Osteoblast (primary cell): ENCODE results near the gene AUNIP. TPM values are rescaled to one million over a fixed set of nuclear protein-coding genes. Genes with fewer than 3 reads are reported as not detected.
"Not testable (repeated sequence)": the region's sequence is repeated elsewhere in the genome, so short reads cannot be mapped to it uniquely, and the experiment has no call there.

Source experiments
- DNase-seq: peaks from one replicate; pipeline ENCODE4 v3.0.0; 2011; ENCODE audit warnings: low spot score, mixed read lengths; ENCODE audit not compliant: insufficient read length; ENCODE audit errors: missing footprints
- H2AFZ ChIP-seq: 2 replicates; pipeline ENCODE4 v1.6.0; 2011; ENCODE audit warnings: mild to moderate bottlenecking, low read length
- H3K27ac ChIP-seq: 2 replicates; pipeline ENCODE4 v1.5.1; 2011; ENCODE audit warnings: mild to moderate bottlenecking, low read depth, low read length, moderate library complexity
- H3K27me3 ChIP-seq: 2 replicates; pipeline ENCODE4 v1.6.0; 2012; ENCODE audit warnings: mild to moderate bottlenecking, control low read depth, inconsistent platforms, low read length, moderate library complexity; ENCODE audit not compliant: insufficient read depth
- H3K36me3 ChIP-seq: 2 replicates; pipeline ENCODE4 v1.5.1; 2011; ENCODE audit warnings: mild to moderate bottlenecking, low read length, control low read depth, moderate library complexity; ENCODE audit not compliant: insufficient read depth
- H3K4me1 ChIP-seq: 2 replicates; pipeline ENCODE4 v1.5.1; 2011; ENCODE audit warnings: mild to moderate bottlenecking, low read length, control low read depth, moderate library complexity; ENCODE audit not compliant: insufficient read depth
- H3K4me2 ChIP-seq: 2 replicates; pipeline ENCODE4 v1.6.0; 2011; ENCODE audit warnings: mild to moderate bottlenecking, low read length; ENCODE audit not compliant: insufficient read depth
- H3K4me3 ChIP-seq: fragments of 200-600 bp; sonication (generic); 3 replicates; pipeline ENCODE4 v1.5.1; 2012; ENCODE audit warnings: mild to moderate bottlenecking, low read length, inconsistent platforms; ENCODE audit not compliant: insufficient read depth
- H3K79me2 ChIP-seq: 2 replicates; pipeline ENCODE4 v1.6.0; 2012; ENCODE audit warnings: mild to moderate bottlenecking, low read length, control low read depth, inconsistent platforms; ENCODE audit not compliant: insufficient read depth
- H3K9me3 ChIP-seq: 2 replicates; pipeline ENCODE4 v1.5.1; 2011; ENCODE audit warnings: low read depth, low read length, control low read depth
- H4K20me1 ChIP-seq: 2 replicates; pipeline ENCODE4 v1.6.0; 2012; ENCODE audit warnings: mild to moderate bottlenecking, low read length, control low read depth; ENCODE audit not compliant: insufficient read depth
- total RNA-seq: library from RNA; depleted of rRNA; stranded (reverse); fragments of >200 nt; gene quantifications from 2 replicates; pipeline ENCODE4 v1.2.3, GENCODE V29; 2012
- TF ChIP-seq, protein P1 (sequence below): IDR thresholded peaks from 2 replicates; pipeline ENCODE4 v1.5.1; 2011; ENCODE audit warnings: mild to moderate bottlenecking, low read depth, low read length, moderate library complexity; ENCODE audit errors: extremely low read depth

Gene AUNIP
- total RNA-seq, 1 donor, result 0.72 TPM

DNA sequence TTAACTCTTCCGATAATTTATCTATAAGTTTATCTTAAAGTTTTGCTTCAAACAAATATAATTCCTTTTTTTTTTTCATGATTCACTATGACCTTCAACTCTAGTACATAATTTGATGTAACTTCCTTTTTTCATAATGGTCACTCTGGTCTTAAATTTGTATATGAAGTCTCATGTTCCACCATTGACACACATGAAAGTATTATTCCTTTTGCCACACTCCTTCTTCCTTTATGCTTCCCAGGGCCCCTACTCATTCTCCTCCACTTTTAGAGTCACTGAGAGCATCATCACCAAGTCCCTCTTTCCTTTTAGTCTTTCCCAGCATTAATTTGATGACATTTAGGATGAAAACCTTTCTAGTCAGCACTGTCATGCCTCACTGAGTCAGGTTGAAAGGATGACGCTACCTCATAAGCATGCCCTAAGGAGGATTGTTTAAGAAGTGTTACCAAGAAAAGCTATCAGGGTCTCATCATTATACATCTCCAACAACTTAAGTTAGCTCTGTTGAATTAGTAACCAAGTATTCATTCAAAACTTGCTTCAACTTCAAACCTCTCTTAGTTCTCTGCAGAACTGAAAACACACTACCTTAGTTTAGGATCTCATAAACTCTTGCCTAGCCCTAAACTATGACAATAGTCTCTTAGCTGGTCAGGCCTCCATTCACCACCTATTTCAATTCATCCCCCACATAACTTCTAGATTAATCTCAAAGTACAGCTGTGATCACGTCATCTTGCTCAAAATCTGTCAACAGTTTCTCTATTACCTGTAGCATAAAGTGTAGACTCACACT is 14.5 kb downstream of the AUNIP start:
- H3K27me3 ChIP-seq, result no peaks in the 10 kb centered on the region
- no peak overlapping the region for H3K4me2 ChIP-seq
- H3K36me3 ChIP-seq, result no peaks in the 10 kb centered on the region
- DNase-seq, result no peak
- TF ChIP-seq, protein P1, sequence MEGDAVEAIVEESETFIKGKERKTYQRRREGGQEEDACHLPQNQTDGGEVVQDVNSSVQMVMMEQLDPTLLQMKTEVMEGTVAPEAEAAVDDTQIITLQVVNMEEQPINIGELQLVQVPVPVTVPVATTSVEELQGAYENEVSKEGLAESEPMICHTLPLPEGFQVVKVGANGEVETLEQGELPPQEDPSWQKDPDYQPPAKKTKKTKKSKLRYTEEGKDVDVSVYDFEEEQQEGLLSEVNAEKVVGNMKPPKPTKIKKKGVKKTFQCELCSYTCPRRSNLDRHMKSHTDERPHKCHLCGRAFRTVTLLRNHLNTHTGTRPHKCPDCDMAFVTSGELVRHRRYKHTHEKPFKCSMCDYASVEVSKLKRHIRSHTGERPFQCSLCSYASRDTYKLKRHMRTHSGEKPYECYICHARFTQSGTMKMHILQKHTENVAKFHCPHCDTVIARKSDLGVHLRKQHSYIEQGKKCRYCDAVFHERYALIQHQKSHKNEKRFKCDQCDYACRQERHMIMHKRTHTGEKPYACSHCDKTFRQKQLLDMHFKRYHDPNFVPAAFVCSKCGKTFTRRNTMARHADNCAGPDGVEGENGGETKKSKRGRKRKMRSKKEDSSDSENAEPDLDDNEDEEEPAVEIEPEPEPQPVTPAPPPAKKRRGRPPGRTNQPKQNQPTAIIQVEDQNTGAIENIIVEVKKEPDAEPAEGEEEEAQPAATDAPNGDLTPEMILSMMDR, result no peak
- no peak overlapping the region for H3K27ac ChIP-seq
- no peaks in the 10 kb centered on the region for H3K9me3 ChIP-seq
- no peaks in the 10 kb centered on the region for H4K20me1 ChIP-seq
- H3K4me3 ChIP-seq, result no peak overlapping the region
- no peaks in the 10 kb centered on the region for H3K4me1 ChIP-seq
- H2AFZ ChIP-seq, result no peak overlapping the region
- H3K79me2 ChIP-seq, result no peaks in the 10 kb centered on the region

DNA sequence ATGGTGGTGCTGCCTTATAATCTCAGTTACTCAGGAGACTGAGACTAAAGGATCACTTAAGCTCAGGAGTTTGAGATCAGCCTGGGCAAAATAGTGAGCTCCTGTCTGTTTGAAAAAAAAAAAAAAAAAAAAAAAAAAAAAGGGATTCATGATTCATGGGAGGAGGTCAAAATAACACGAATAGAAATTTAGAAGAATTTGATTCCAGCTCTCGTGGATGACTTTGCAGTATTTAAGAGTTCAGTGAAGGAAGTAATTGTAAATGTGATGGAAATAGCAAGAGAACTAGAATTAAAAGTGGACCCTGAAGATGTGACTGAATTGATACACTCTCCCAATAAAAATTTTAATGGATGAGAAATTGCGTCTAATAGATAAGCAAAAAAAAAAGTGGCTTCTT is 15.8 kb downstream of the AUNIP start:
- Histone ChIP-seq H2AFZ (no peak overlapping the region), H3K79me2 (no peaks in the 10 kb centered on the region), H3K4me2 (no peak overlapping the region), H3K9me3 (no peaks in the 10 kb centered on the region), H3K4me3 (no peak overlapping the region), H3K27ac (no peak overlapping the region), H4K20me1 (no peaks in the 10 kb centered on the region), H3K27me3 (no peaks in the 10 kb centered on the region), H3K4me1 (no peaks in the 10 kb centered on the region), H3K36me3 (no peaks in the 10 kb centered on the region)
- DNase-seq, result no peak
- TF ChIP-seq, protein P1, result no peak

DNA sequence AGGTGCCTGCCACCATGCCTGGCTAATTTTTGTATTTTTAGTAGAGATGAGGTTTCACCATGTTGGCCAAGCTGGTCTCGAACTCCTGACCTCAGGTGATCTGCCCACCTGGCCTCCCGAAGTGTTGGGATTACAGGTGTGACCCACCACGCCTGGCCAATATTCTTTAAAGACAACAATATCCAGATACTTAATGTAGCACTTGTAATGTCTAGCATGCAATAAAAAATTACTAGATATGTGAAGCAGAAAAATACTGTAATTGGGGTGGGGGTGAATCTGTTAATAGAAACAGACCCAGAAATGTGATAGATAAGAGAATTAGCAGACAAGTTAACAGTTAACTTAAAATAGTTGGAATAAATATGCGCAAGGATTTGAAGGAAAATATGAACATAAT is 19.4 kb downstream of the AUNIP start:
- H3K79me2 ChIP-seq, H4K20me1 ChIP-seq, H3K4me1 ChIP-seq: not testable (repeated sequence)

DNA sequence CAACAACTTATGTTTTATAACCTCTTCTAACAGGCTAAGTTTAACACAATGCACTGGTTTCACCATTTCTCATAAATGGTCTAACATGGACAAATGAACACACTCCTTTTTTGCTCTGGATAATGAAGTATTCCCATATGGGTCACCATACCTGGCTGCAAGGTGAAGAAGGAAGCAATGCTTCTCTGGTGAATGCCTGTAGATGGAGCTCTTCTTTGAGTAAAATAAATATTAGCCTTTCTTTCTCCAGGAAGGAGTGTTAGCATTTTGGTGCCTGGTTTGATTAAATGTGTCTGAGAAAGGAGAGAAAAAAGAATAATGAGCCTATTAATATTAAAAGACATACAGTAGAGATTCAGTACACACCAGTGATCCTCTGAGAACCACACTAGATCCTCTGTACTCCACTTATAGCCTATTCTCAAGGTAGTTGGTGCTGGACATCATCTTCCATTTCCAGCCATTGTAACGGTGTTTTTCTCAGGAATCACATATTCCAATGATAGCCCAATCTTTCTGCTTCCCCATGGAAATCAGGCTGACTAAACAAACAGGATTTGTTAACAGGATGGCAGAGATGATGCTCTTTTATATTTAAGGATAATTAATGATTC is 21.9 kb downstream of the AUNIP start:
- Histone ChIP-seq H3K27me3 (no peaks in the 10 kb centered on the region), H3K4me2 (no peak overlapping the region), H4K20me1 (peaks cover 2% of the 10 kb centered on the region), H3K27ac (no peak overlapping the region), H3K9me3 (no peaks in the 10 kb centered on the region), H3K4me3 (no peak overlapping the region), H3K79me2 (no peaks in the 10 kb centered on the region), H3K36me3 (peaks cover 22% of the 10 kb centered on the region), H3K4me1 (no peaks in the 10 kb centered on the region), H2AFZ (no peak overlapping the region)
- TF ChIP-seq, protein P1, result peak; percentile 43
- DNase-seq, result peak; percentile 70

More for the DNA sequence above, 19.4 kb downstream of the AUNIP start:
- H3K4me3 ChIP-seq, H3K36me3 ChIP-seq, H3K27me3 ChIP-seq, H3K27ac ChIP-seq, H2AFZ ChIP-seq, H3K4me2 ChIP-seq, H3K9me3 ChIP-seq, DNase-seq: not testable (repeated sequence)
